HG03025 (cell line): ENCODE results near the gene DBF4B.

Source experiments
- ATAC-seq: cut with Tn5 transposase; IDR thresholded peaks from one replicate; pipeline ENCODE4 v1.9.1; 2021; ENCODE audit warnings: mild to moderate bottlenecking, moderate library complexity; ENCODE audit not compliant: unreplicated experiment, low FRiP score

The DBF4B gene

DNA sequence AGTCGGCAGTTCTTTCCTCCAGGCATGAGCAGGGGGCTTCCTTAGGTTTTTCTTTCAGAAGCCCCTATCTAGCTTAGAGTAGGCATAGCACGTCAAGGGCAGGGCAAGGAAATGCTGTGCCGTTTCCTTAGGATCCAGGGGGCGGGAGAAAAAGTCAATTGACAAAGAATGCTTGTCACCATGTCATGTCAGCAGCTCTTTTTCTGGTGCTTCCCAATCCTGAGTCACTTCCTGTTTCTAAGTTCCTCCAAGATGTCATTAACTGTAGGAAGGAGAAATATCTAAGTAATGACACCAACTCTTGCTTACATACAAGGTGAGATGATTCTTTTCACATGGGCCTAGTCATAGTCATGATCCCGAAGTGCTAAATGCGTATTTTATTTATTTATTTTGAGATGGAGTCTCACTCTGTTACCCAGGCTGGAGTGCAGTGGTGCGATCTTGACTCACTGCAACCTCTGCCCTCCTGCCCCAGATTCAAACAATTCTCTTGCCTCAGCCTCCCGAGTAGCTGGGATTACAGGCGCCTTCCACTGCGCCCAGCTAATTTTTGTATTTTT is 86.5 kb downstream of the DBF4B start:
- no peak for ATAC-seq

DNA sequence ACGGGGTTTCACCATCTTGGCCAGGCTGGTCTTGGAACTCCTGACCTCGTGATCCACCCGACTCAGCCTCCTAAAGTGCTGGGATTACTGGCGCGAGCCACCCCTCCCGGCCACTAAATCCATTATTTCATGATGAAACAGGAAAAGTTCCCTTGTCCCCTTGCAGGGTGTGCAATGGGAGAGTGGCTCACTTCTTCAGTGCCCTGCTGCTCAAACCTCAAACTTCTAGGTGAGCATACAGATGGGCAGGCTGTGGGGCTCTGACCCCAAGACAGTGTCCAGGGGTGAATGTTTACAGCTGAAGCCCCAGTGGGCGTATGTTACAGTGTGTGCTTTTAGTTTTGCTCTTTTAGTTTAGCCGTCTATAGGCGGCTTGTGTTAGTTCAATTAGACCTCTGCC is 87.0 kb downstream of the DBF4B start:
- ATAC-seq: no peak

DNA sequence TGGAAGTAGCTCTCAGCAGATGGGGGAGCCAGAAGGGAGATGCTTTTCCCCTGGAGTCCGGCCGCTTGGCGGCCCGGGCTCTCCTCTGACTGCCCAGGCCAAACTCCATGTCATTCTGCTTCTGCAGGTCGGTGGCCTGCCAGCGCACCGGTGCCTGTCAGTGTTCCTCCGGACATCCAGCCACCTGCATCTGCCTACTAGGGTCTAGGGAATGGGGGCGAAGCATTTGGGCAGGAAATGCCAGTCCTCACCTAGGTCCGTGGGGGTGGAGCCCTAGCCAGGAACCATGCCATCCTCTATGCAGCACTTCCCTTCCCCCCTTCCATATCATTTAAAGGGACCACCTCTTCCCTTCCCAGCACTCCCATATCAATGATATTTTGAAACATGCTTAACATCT is 87.5 kb downstream of the DBF4B start:
- no peak for ATAC-seq

DNA sequence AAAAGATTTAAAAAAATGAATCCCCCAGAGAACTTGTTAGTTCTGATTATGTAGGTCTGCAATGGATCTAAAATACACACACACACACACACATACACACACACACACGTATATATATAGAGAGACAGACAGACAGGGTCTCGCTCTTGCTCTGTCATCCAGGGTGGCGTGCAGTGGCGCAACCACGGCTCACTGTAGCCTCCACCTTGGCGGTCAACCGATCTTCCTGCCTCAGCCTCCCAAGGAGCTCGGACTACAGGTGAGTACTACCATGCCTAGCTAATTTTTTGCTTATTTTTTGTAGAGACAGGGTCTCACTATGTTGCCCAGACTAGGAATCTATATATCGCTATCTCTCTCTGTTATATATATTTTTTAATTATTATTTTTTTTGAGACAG is 88.3 kb downstream of the DBF4B start:
- no peak for ATAC-seq

DNA sequence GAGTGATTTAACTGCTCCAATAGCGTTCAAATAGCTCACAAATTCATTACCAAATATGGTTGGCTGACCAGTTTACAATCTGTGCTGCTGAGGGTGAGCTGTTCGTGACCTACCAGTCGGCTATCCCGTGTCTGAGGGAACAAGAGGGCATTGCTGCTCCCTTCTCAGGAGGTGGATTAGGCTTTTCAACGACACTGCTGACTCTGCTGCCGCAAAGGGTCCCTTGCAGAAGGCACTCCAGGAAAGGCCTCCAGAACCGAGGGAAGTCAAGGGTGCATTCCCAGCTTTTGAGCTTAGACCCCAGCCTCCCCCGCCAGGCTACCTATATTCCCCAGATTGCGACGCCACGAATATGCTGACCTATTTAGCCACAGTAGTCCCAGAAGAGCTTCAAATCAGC is 89.3 kb downstream of the DBF4B start:
- no peak for ATAC-seq

DNA sequence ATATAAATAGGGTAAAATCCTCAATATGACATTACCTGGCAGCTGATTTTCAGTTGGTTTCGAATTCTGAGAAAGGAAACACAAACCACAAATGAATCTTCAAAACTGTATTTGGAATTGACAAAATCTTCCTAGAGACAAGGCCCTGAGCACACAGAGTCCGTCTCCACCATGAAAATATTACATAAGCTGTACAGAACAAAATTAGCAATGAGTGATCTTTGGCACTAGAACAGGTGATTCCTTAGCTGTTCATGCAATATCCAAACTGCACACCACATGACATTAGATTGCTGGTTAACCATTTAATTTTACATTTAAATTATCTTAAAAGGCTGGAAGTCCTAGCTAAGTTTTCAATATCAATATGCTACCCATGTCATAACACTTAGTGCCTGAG is 89.9 kb downstream of the DBF4B start:
- no peak for ATAC-seq
